Measurements from ENCODE around the gene C1orf216.

Gene C1orf216

GRCh38 chr1:35680271-35680670 lies 38.4 kb downstream of the C1orf216 start:
- H3K4me3 ChIP-seq (ENCODE audit: severe bottlenecking) = no peak overlapping the region
- H3K27ac ChIP-seq (ENCODE audit: poor library complexity, severe bottlenecking) = no peak overlapping the region
- DNase-seq (ENCODE audit: low spot score) (no peak), ATAC-seq (ENCODE audit: low read depth) (no peak)
- no peaks in the 10 kb centered on the region for H3K9me3 ChIP-seq (ENCODE audit: severe bottlenecking)
- TF ChIP-seq CTCF (IDR thresholded peaks at IDR 0.05; ENCODE audit: poor library complexity, severe bottlenecking) = no peak
- H3K36me3 ChIP-seq (ENCODE audit: low read depth) = no peaks in the 10 kb centered on the region
- H3K27me3 ChIP-seq (ENCODE audit: insufficient read depth, poor library complexity, severe bottlenecking) = peaks cover 7% of the 10 kb centered on the region
- H3K4me1 ChIP-seq (ENCODE audit: insufficient read depth, poor library complexity, severe bottlenecking) = no peaks in the 10 kb centered on the region

GRCh38 chr1:35675773-35676172 lies 42.9 kb downstream of the C1orf216 start:
- TF ChIP-seq CTCF (IDR thresholded peaks at IDR 0.05; ENCODE audit: poor library complexity, severe bottlenecking) = no peak
- ATAC-seq (ENCODE audit: low read depth) = no peak
- H3K4me3 ChIP-seq (ENCODE audit: severe bottlenecking) = no peak overlapping the region
- H3K9me3 ChIP-seq (ENCODE audit: severe bottlenecking) = no peaks in the 10 kb centered on the region
- H3K4me1 ChIP-seq (ENCODE audit: insufficient read depth, poor library complexity, severe bottlenecking) = no peaks in the 10 kb centered on the region
- no peak for DNase-seq (ENCODE audit: low spot score)
- H3K27ac ChIP-seq (ENCODE audit: poor library complexity, severe bottlenecking) = no peak overlapping the region
- no peaks in the 10 kb centered on the region for H3K36me3 ChIP-seq (ENCODE audit: low read depth)
- no peaks in the 10 kb centered on the region for H3K27me3 ChIP-seq (ENCODE audit: insufficient read depth, poor library complexity, severe bottlenecking)

GRCh38 chr1:35674111-35674510 lies 44.6 kb downstream of the C1orf216 start:
- no peaks in the 10 kb centered on the region for H3K36me3 ChIP-seq (ENCODE audit: low read depth)
- ATAC-seq (ENCODE audit: low read depth) = no peak
- no peak overlapping the region for H3K4me3 ChIP-seq (ENCODE audit: severe bottlenecking)
- no peaks in the 10 kb centered on the region for H3K9me3 ChIP-seq (ENCODE audit: severe bottlenecking)
- no peak overlapping the region for H3K27ac ChIP-seq (ENCODE audit: poor library complexity, severe bottlenecking)
- TF ChIP-seq CTCF (IDR thresholded peaks at IDR 0.05; ENCODE audit: poor library complexity, severe bottlenecking) = no peak
- H3K4me1 ChIP-seq (ENCODE audit: insufficient read depth, poor library complexity, severe bottlenecking) = no peaks in the 10 kb centered on the region
- no peaks in the 10 kb centered on the region for H3K27me3 ChIP-seq (ENCODE audit: insufficient read depth, poor library complexity, severe bottlenecking)
- no peak for DNase-seq (ENCODE audit: low spot score)

- DNase-seq (ENCODE audit: low spot score) = no peak
- no peak for TF ChIP-seq CTCF (IDR thresholded peaks at IDR 0.05; ENCODE audit: poor library complexity, severe bottlenecking)
- no peaks in the 10 kb centered on the region for H3K9me3 ChIP-seq (ENCODE audit: severe bottlenecking)
- no peak overlapping the region for H3K27ac ChIP-seq (ENCODE audit: poor library complexity, severe bottlenecking)
- H3K36me3 ChIP-seq (ENCODE audit: low read depth) = no peaks in the 10 kb centered on the region
- no peak for ATAC-seq (ENCODE audit: low read depth)
- no peaks in the 10 kb centered on the region for H3K4me1 ChIP-seq (ENCODE audit: insufficient read depth, poor library complexity, severe bottlenecking)
- H3K27me3 ChIP-seq (ENCODE audit: insufficient read depth, poor library complexity, severe bottlenecking) = no peaks in the 10 kb centered on the region
- no peak overlapping the region for H3K4me3 ChIP-seq (ENCODE audit: severe bottlenecking)
Measured at GRCh38 chr1:35672116-35672515, 46.6 kb downstream of the C1orf216 start.

GRCh38 chr1:35668506-35668905 lies 50.2 kb downstream of the C1orf216 start:
- Histone ChIP-seq H3K27me3 (ENCODE audit: insufficient read depth, poor library complexity, severe bottlenecking) (no peaks in the 10 kb centered on the region), H3K4me1 (ENCODE audit: insufficient read depth, poor library complexity, severe bottlenecking) (no peaks in the 10 kb centered on the region), H3K4me3 (ENCODE audit: severe bottlenecking) (no peak overlapping the region), H3K9me3 (ENCODE audit: severe bottlenecking) (no peaks in the 10 kb centered on the region), H3K27ac (ENCODE audit: poor library complexity, severe bottlenecking) (no peak overlapping the region), H3K36me3 (ENCODE audit: low read depth) (no peaks in the 10 kb centered on the region)
- DNase-seq (ENCODE audit: low spot score) (no peak), ATAC-seq (ENCODE audit: low read depth) (no peak)
- no peak for TF ChIP-seq CTCF (IDR thresholded peaks at IDR 0.05; ENCODE audit: poor library complexity, severe bottlenecking)

Data from RWPE2 (cell line).